Mesenchymal stem cell (in vitro differentiated cells and primary cell): ENCODE measurements around the gene RADIL.

Source experiments
- DNase-seq: peaks from one replicate; pipeline ENCODE4 v3.0.0-alpha.2; 2013
- H2AFZ ChIP-seq: one replicate; pipeline ENCODE4 v1.6.1; 2013; ENCODE audit warnings: low read depth, mild to moderate bottlenecking, control low read depth, inconsistent platforms, low read length, moderate library complexity
- H2AK5ac ChIP-seq: 2 replicates; pipeline ENCODE4 v1.6.1; 2013; ENCODE audit warnings: low read length, moderate library complexity, mild to moderate bottlenecking, inconsistent platforms; ENCODE audit not compliant: severe bottlenecking
- H2BK120ac ChIP-seq: one replicate; pipeline ENCODE4 v1.6.1; 2013; ENCODE audit warnings: low read depth, mild to moderate bottlenecking, inconsistent platforms, low read length, moderate library complexity
- H2BK12ac ChIP-seq, 2 experiments: one replicate each; pipeline ENCODE4 v1.6.1; 2013; ENCODE audit warnings: inconsistent platforms in 2 of 2, low read length in 2 of 2, mild to moderate bottlenecking in 2 of 2, moderate library complexity in 2 of 2, control low read depth in 1 of 2
- H2BK15ac ChIP-seq: one replicate; pipeline ENCODE4 v1.6.1; 2013; ENCODE audit warnings: mild to moderate bottlenecking, low read depth, inconsistent platforms; ENCODE audit not compliant: poor library complexity, severe bottlenecking
- H2BK5ac ChIP-seq: 2 replicates; pipeline ENCODE4 v1.6.1; 2013; ENCODE audit warnings: low read depth, mild to moderate bottlenecking, low read length, control low read depth, inconsistent platforms; ENCODE audit not compliant: poor library complexity, severe bottlenecking
- H3K14ac ChIP-seq, 2 experiments: one replicate each; pipeline ENCODE4 v1.6.1; 2013; ENCODE audit warnings: inconsistent platforms in 2 of 2, low read length in 2 of 2, control low read depth in 1 of 2, mild to moderate bottlenecking in 1 of 2, moderate library complexity in 1 of 2
- H3K18ac ChIP-seq, 2 experiments: one replicate each; pipeline ENCODE4 v1.6.1; 2013; ENCODE audit warnings: inconsistent platforms in 2 of 2, low read length in 2 of 2, control low read depth in 1 of 2, low read depth in 1 of 2, mild to moderate bottlenecking in 1 of 2
- H3K23ac ChIP-seq, 2 experiments: one replicate each; pipeline ENCODE4 v1.6.1; 2013; ENCODE audit warnings: inconsistent platforms in 2 of 2, low read length in 2 of 2, mild to moderate bottlenecking in 2 of 2, moderate library complexity in 2 of 2, control low read depth in 1 of 2
- H3K27ac ChIP-seq: 2 replicates; pipeline ENCODE4 v1.5.1; 2013; ENCODE audit warnings: mild to moderate bottlenecking, moderate library complexity, low read length, control low read depth, inconsistent platforms; ENCODE audit not compliant: poor library complexity, severe bottlenecking
- H3K27me3 ChIP-seq, 2 experiments: 2 replicates each; pipeline versions ENCODE4 v1.6.1 to v1.7.0; 2013; ENCODE audit warnings: low read length in 2 of 2, mild to moderate bottlenecking in 2 of 2, moderate library complexity in 2 of 2, control low read depth in 1 of 2, inconsistent platforms in 1 of 2; ENCODE audit not compliant: control insufficient read depth in 1 of 2, insufficient read depth in 1 of 2
- H3K36me3 ChIP-seq, 2 experiments: 2 replicates each; pipeline versions ENCODE4 v1.6.1 to v1.7.0; 2013; ENCODE audit warnings: low read length in 2 of 2, control low read depth in 1 of 2, inconsistent platforms in 1 of 2, low read depth in 1 of 2, mild to moderate bottlenecking in 1 of 2; ENCODE audit not compliant: insufficient read depth in 2 of 2, control insufficient read depth in 1 of 2
- H3K4ac ChIP-seq, 2 experiments: one replicate each; pipeline ENCODE4 v1.6.1; 2013; ENCODE audit warnings: inconsistent platforms in 2 of 2, low read length in 2 of 2, mild to moderate bottlenecking in 2 of 2, moderate library complexity in 2 of 2, control low read depth in 1 of 2, low read depth in 1 of 2
- H3K4me1 ChIP-seq: 2 replicates; pipeline ENCODE4 v1.6.1; 2013; ENCODE audit warnings: low read depth, low read length, control low read depth; ENCODE audit not compliant: control insufficient read depth, insufficient read depth
- H3K4me2 ChIP-seq: 2 replicates; pipeline ENCODE4 v1.6.1; 2013; ENCODE audit warnings: low read length, mild to moderate bottlenecking, inconsistent platforms; ENCODE audit not compliant: poor library complexity, severe bottlenecking
- H3K4me3 ChIP-seq, 2 experiments: 2 replicates each; pipeline versions ENCODE4 v1.5.1 to v1.7.0; 2013; ENCODE audit warnings: low read length in 2 of 2, mild to moderate bottlenecking in 2 of 2, control low read depth in 1 of 2, low read depth in 1 of 2; ENCODE audit not compliant: insufficient read depth in 1 of 2
- H3K79me1 ChIP-seq: replicated peaks from 2 replicates; pipeline ENCODE4 v1.6.1; 2013; ENCODE audit warnings: mild to moderate bottlenecking, control low read depth, low read length, inconsistent platforms; ENCODE audit not compliant: poor library complexity, severe bottlenecking
- H3K9ac ChIP-seq: 2 replicates; pipeline ENCODE4 v1.7.0; 2013; ENCODE audit warnings: mild to moderate bottlenecking, low read length, moderate library complexity
- H3K9me3 ChIP-seq: 2 replicates; pipeline ENCODE4 v1.7.0; 2013; ENCODE audit warnings: mild to moderate bottlenecking, low read length; ENCODE audit not compliant: control insufficient read depth
- H4K8ac ChIP-seq: one replicate; pipeline ENCODE4 v1.6.1; 2013; ENCODE audit warnings: inconsistent platforms, mild to moderate bottlenecking, low read length, moderate library complexity
- H4K91ac ChIP-seq: one replicate; pipeline ENCODE4 v1.6.1; 2013; ENCODE audit warnings: mild to moderate bottlenecking, low read length, inconsistent platforms
- WGBS: methylation state at CpG from one replicate; pipeline ENCODE4 v1.1.7; 2013; ENCODE audit warnings: mixed read lengths; 5-methylcytosine and 5-hydroxymethylcytosine counted together

The RADIL gene

DNA sequence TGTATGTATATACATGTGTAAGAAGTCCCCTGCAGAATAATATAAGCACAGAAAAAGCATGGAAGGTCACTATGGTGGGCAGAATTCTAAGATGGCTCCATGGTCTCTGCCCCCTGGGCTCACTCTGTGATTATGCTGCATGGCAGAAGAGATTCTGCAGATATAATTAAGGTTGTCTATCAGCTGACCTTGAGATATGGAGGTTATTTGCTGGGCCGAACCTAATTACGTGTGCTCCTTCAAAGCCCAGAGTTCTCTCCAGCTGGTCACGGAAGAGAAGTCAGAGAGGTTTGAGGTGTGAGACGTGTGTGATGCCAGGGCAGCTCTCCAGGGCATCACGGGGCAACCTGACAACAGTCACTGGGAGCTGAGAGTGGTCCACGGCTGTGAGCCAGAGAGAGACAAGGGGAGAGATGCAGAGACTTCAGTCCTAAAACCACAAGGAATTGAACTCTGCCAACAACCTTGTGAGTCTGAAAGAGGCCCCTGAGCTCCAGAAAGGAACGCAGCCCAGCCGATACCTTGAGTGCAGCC is 33.2 kb downstream of the RADIL start:
- no peaks in the 10 kb centered on the region for H3K4me1 ChIP-seq
- WGBS = 80% methylated on average over 8 of the region's 8 CpGs
- H4K8ac ChIP-seq = no peak overlapping the region
- H3K79me1 ChIP-seq = no peaks in the 10 kb centered on the region
- H2BK15ac ChIP-seq = peak overlapping the region; percentile 6
- peaks cover 0 to 6% of the 10 kb centered on the region in 2 experiments for H3K27me3 ChIP-seq
- H4K91ac ChIP-seq = no peak overlapping the region
- no peak overlapping the region for H3K18ac ChIP-seq
- no peak overlapping the region for H2BK12ac ChIP-seq
- no peak overlapping the region for H3K4ac ChIP-seq
- H3K36me3 ChIP-seq = no peaks in the 10 kb centered on the region
- no peak overlapping the region for H2BK5ac ChIP-seq
- no peak overlapping the region for H3K14ac ChIP-seq
- H3K23ac ChIP-seq = no peak overlapping the region
- no peak overlapping the region for H2AFZ ChIP-seq
- no peak overlapping the region for H3K9ac ChIP-seq
- no peak overlapping the region for H3K4me2 ChIP-seq
- H3K9me3 ChIP-seq = peaks cover 5% of the 10 kb centered on the region
- no peak for DNase-seq
- no peak overlapping the region for H2BK120ac ChIP-seq
- no peak overlapping the region for H2AK5ac ChIP-seq
- no peak overlapping the region for H3K4me3 ChIP-seq
- no peak overlapping the region for H3K27ac ChIP-seq

DNA sequence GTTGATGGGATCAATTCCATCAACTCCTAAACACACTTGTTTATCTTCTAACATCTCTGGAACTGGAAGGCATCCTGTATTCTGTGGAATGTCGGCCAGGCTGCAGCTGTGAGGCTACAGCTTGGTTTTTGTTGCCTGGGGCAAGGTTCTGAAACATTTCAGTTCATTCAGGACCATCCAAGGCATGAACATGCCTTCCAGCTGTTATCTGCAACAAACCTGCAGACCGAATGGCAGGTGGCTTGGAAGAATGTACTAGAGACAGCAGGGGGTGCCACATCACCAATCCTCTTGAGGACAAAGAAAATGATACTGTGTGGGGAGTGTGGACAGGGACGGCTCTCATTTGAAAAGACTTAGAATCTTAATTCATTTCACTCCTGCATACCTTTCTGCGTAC is 34.1 kb downstream of the RADIL start:
- Histone ChIP-seq H2AK5ac (no peak overlapping the region), H3K4me1 (no peaks in the 10 kb centered on the region), H4K91ac (no peak overlapping the region), H3K18ac (no peak overlapping the region), H3K27me3 (peaks cover 0 to 13% of the 10 kb centered on the region in 2 experiments), H2AFZ (no peak overlapping the region), H2BK5ac (no peak overlapping the region), H3K14ac (no peak overlapping the region), H3K36me3 (no peaks in the 10 kb centered on the region), H2BK15ac (no peak overlapping the region), H4K8ac (no peak overlapping the region), H3K27ac (no peak overlapping the region), H3K4me3 (no peak overlapping the region), H3K9me3 (peaks cover 5% of the 10 kb centered on the region), H2BK12ac (no peak overlapping the region), H3K4ac (no peak overlapping the region), H3K9ac (no peak overlapping the region), H3K23ac (no peak overlapping the region), H3K4me2 (no peak overlapping the region), H2BK120ac (no peak overlapping the region), H3K79me1 (no peaks in the 10 kb centered on the region)
- DNase-seq = no peak
- WGBS = 45% methylated on average over 2 of the region's 4 CpGs

DNA sequence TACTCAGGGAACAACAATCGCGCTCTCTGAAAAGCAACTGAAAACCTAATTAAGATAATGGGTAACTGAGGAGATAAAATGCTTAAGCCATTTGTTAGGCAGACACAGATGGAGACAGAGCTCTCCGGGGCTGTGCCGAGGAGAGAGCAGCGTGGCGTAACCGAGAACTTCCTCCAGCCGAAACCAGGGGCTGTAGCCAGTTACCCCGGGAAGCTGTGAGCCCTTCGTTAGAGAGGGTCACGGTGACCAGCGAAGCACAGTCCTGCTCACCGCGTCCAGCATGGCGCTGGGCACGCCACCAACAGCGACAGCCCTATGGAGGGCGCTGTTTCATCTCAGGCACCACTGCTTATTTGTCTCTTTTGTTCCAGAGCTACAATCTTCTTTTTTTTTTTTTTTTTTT is 37.8 kb downstream of the RADIL start:
- H3K9me3 ChIP-seq = no peaks in the 10 kb centered on the region
- no peak overlapping the region for H2BK120ac ChIP-seq
- no peak overlapping the region for H2BK12ac ChIP-seq
- no peak overlapping the region for H3K4ac ChIP-seq
- H2BK5ac ChIP-seq = no peak overlapping the region
- no peak overlapping the region for H2AFZ ChIP-seq
- peak overlapping the region; percentile 7 for H3K4me2 ChIP-seq
- H3K4me3 ChIP-seq = no peak overlapping the region
- no peaks in the 10 kb centered on the region for H3K36me3 ChIP-seq
- no peaks in the 10 kb centered on the region for H3K4me1 ChIP-seq
- no peak overlapping the region for H3K14ac ChIP-seq
- H2BK15ac ChIP-seq = no peak overlapping the region
- no peak for DNase-seq
- no peak overlapping the region for H4K91ac ChIP-seq
- no peak overlapping the region for H3K27ac ChIP-seq
- no peak overlapping the region for H4K8ac ChIP-seq
- WGBS = 61% methylated on average over 18 of the region's 18 CpGs
- peak overlapping the region; percentile 41 for H3K9ac ChIP-seq
- peaks cover 0 to 13% of the 10 kb centered on the region in 2 experiments for H3K27me3 ChIP-seq
- H3K18ac ChIP-seq = no peak overlapping the region
- no peak overlapping the region for H2AK5ac ChIP-seq
- no peaks in the 10 kb centered on the region for H3K79me1 ChIP-seq
- H3K23ac ChIP-seq = no peak overlapping the region

DNA sequence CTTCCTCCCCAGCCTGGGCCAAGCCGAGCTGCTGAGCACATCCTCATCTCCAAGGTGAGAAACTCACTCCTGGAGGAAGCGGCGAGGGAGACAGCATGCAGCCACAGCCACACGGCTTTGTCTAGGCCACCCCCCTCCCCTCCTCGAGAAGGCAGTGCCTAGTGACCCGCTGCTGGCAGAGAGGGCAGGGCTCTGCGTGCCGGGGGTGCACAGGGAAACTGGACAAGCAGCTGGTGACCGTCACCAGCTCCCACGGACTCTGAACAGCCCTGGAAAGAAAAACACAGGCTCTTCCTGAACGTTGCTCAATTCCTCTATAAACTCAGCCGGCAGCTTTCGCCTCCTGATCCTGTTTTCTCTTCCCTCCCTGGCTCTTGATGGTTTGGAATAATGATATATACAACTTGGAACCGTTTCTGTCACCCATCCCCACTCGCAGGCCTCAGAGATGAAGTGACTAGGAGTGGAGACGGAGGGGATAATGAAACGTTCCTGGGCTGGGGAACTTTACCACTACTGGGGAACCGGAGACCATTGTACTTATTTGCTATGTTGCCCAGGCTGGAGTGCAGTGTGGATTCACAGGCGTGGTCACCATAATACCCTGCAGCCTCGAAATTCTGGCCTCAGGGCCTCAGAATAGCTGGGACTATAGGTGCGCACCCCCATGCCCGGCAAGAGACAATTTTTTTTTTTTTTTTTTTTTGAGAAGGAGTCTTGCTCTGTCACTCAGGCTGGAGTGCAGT is 41.0 kb downstream of the RADIL start:
- Histone ChIP-seq H3K23ac (no peak overlapping the region), H3K27me3 (peaks cover under 1 to 13% of the 10 kb centered on the region in 2 experiments), H4K8ac (peak overlapping the region; percentile 59), H2BK120ac (no peak overlapping the region), H2BK15ac (no peak overlapping the region), H3K4ac (no peak overlapping the region), H2AFZ (no peak overlapping the region), H4K91ac (no peak overlapping the region), H3K18ac (peak overlapping the region in 1 of 2 experiments; percentile 28), H3K27ac (no peak overlapping the region), H3K36me3 (no peaks in the 10 kb centered on the region), H3K79me1 (no peaks in the 10 kb centered on the region), H3K4me2 (no peak overlapping the region), H3K9ac (no peak overlapping the region), H3K4me3 (no peak overlapping the region), H3K9me3 (no peaks in the 10 kb centered on the region), H2AK5ac (no peak overlapping the region), H3K4me1 (no peaks in the 10 kb centered on the region), H2BK5ac (no peak overlapping the region), H3K14ac (peak overlapping the region in 1 of 2 experiments; percentile 46), H2BK12ac (no peak overlapping the region)
- peak; percentile 35 for DNase-seq
- 66% methylated on average over 19 of the region's 22 CpGs for WGBS
